GM20431 (cell line): ENCODE data around the gene LYRM9.
"Not testable (repeated sequence)": the region's sequence is repeated elsewhere in the genome, so short reads cannot be mapped to it uniquely, and the experiment has no call there.

Source experiments
- in situ Hi-C: fragments of 300-500 bp; cut with MseI, MboI; formaldehyde crosslinking; loops from one replicate; pipeline ENCODE4 v1.15.0; 2020; ENCODE audit warnings: low sequenced_read_pairs; ENCODE audit not compliant: unreplicated experiment

LYRM9 gene

GRCh38 chr17:27846808-27847307, 46.3 kb downstream of the LYRM9 start:
- in situ Hi-C loops, result not testable (repeated sequence)

- in situ Hi-C loops, result no loop called here
Observed at GRCh38 chr17:27846042-27846655, 47.0 kb downstream of the LYRM9 start.

GRCh38 chr17:27845264-27846041, 47.7 kb downstream of the LYRM9 start:
- in situ Hi-C loops, result no loop called here

GRCh38 chr17:27840688-27841087, 52.5 kb downstream of the LYRM9 start:
- in situ Hi-C loops, result no loop called here

GRCh38 chr17:27840406-27840678, 52.8 kb downstream of the LYRM9 start:
- in situ Hi-C loops, result not testable (repeated sequence)

- in situ Hi-C loops, result not testable (repeated sequence)
Observed at GRCh38 chr17:27839571-27840405, 53.4 kb downstream of the LYRM9 start.

GRCh38 chr17:27838607-27839006, 54.6 kb downstream of the LYRM9 start:
- in situ Hi-C loops, result not testable (repeated sequence)

GRCh38 chr17:27837769-27838168, 55.4 kb downstream of the LYRM9 start:
- in situ Hi-C loops, result not testable (repeated sequence)

- in situ Hi-C loops, result no loop called here
Observed at GRCh38 chr17:27836651-27837050, 56.5 kb downstream of the LYRM9 start.

GRCh38 chr17:27834571-27834970, 58.6 kb downstream of the LYRM9 start:
- in situ Hi-C loops, result no loop called here

- in situ Hi-C loops, result no loop called here
Observed at GRCh38 chr17:27832831-27833230, 60.3 kb downstream of the LYRM9 start.

- in situ Hi-C loops, result not testable (repeated sequence)
Observed at GRCh38 chr17:27829888-27830287, 63.3 kb downstream of the LYRM9 start.

GRCh38 chr17:27829143-27829711, 63.9 kb downstream of the LYRM9 start:
- in situ Hi-C loops, result not testable (repeated sequence)
